Peyer's patch (tissue), 4 donors: ENCODE data around the gene COL6A3. TPM values are rescaled to one million over a fixed set of nuclear protein-coding genes. Genes with fewer than 3 reads are reported as not detected.

Experiments
- DNase-seq, 3 donors: peaks; one replicate each; pipeline ENCODE4 v3.0.0-alpha.2; 2017 to 2019
- H3K27ac ChIP-seq, 4 donors: fragments of 200-600 bp; sonication (generic); one replicate each; pipeline ENCODE4 v1.5.1; 2016 to 2019
- H3K27me3 ChIP-seq, 2 donors: fragments of 200-600 bp; sonication (generic); one replicate each; pipeline ENCODE4 v1.5.1; 2019
- H3K36me3 ChIP-seq, 3 donors: fragments of 200-600 bp; sonication (generic); one replicate each; pipeline ENCODE4 v1.5.1; 2016 to 2019
- H3K4me1 ChIP-seq, 4 donors: fragments of 200-600 bp; sonication (generic); one replicate each; pipeline ENCODE4 v1.5.1; 2016 to 2019
- H3K4me3 ChIP-seq, 4 donors: fragments of 200-600 bp; sonication (generic); 1 replicate in 3 of 4; 2 replicates in 1 of 4; pipeline ENCODE4 v1.5.1; 2016 to 2019; ENCODE audit warnings: mild to moderate bottlenecking in 1 of 4
- H3K9me3 ChIP-seq, 4 donors: fragments of 200-600 bp; sonication (generic); one replicate each; pipeline ENCODE4 v1.5.1; 2016 to 2019; ENCODE audit warnings: mild to moderate bottlenecking in 1 of 4
- POLR2A ChIP-seq, 2 donors: fragments of 450-650 bp; IDR thresholded peaks; one replicate each; pipeline ENCODE4 v1.5.1; 2017; ENCODE audit warnings: antibody characterized with exemption in 2 of 2, mild to moderate bottlenecking in 2 of 2, moderate library complexity in 2 of 2
- total RNA-seq, 4 donors: library from RNA; depleted of rRNA; stranded (reverse); fragments of >200 nt; gene quantifications; one replicate each; pipeline ENCODE4 v1.1.0, GENCODE V29; 2016
- TF ChIP-seq, protein P1 (sequence below), 6 experiments: fragments of 450-650 bp in 4 of 6; fragments of 200-600 bp in 2 of 6; sonication (generic) in 1 of 6; IDR thresholded peaks; one replicate each; pipeline ENCODE4 v1.5.1; 2017 to 2019; ENCODE audit warnings: antibody characterized with exemption in 6 of 6, mild to moderate bottlenecking in 3 of 6, moderate library complexity in 1 of 6

COL6A3 gene, protein sequence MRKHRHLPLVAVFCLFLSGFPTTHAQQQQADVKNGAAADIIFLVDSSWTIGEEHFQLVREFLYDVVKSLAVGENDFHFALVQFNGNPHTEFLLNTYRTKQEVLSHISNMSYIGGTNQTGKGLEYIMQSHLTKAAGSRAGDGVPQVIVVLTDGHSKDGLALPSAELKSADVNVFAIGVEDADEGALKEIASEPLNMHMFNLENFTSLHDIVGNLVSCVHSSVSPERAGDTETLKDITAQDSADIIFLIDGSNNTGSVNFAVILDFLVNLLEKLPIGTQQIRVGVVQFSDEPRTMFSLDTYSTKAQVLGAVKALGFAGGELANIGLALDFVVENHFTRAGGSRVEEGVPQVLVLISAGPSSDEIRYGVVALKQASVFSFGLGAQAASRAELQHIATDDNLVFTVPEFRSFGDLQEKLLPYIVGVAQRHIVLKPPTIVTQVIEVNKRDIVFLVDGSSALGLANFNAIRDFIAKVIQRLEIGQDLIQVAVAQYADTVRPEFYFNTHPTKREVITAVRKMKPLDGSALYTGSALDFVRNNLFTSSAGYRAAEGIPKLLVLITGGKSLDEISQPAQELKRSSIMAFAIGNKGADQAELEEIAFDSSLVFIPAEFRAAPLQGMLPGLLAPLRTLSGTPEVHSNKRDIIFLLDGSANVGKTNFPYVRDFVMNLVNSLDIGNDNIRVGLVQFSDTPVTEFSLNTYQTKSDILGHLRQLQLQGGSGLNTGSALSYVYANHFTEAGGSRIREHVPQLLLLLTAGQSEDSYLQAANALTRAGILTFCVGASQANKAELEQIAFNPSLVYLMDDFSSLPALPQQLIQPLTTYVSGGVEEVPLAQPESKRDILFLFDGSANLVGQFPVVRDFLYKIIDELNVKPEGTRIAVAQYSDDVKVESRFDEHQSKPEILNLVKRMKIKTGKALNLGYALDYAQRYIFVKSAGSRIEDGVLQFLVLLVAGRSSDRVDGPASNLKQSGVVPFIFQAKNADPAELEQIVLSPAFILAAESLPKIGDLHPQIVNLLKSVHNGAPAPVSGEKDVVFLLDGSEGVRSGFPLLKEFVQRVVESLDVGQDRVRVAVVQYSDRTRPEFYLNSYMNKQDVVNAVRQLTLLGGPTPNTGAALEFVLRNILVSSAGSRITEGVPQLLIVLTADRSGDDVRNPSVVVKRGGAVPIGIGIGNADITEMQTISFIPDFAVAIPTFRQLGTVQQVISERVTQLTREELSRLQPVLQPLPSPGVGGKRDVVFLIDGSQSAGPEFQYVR (N-terminal part only)
- total RNA-seq, result 100 to 1,000 TPM in 1 of 4 donors, 10 to 100 TPM in 3; 51.7 to 172 (median 71.0) TPM

DNA sequence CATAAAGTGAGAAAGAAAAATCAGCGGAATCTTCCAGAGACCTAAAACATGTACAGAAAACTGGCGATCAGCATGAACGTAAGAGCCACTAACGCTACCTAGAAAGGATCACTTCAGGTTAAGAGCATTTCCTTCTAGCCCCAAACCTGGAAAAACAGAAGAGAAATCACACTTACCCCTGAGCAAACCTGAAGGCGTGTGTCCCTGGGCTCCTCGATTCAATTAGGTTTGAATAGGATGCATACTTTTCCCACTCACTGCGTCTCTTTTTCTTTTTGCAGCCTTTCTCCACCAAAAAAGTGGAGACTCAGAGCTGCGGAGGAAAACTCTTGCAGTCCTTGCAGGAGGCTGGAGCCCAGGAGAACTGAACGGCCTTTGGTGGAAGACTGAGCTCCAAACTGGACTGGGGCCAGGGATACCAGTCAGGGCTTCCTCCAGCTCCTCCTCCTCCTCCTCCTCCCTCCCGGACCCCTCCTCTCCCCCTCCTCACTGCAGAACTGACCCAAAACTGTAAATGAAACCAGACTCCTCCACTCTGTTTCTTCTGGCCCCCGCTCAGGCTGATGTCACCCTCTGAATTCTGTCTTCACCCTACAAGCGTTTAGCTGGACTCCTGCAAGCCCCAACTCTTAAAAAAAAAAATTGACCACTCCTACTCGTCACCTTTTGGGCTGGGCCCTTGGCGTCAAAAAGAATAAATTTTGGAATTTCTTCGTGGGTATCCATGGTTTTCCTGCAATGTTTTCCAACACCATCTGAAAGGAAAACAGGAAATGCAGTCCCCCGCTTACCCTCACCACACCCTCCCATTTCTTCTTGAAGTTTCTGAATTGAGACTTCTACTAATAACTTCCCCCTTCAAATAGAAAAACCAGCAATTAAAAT is at the start of gene COL6A3:
TSS of gene COL6A3 (minus strand) at position 388 of the 885 bp plus-strand sequence. CDS start 17,347 bp downstream, outside the sequence.
- H3K4me1 ChIP-seq, result no peaks in the 10 kb centered on the region
- peak within 1 kb of the TSS; percentile 63 to 88 (median 76) for H3K27ac ChIP-seq
- H3K9me3 ChIP-seq, result peaks cover 0 to 3% (median 0%) of the 10 kb centered on the region in 4 donors
- peak in 1 of 3 donors; percentile 60 for DNase-seq
- no peaks in the 10 kb centered on the region for H3K36me3 ChIP-seq
- TF ChIP-seq, protein P1, sequence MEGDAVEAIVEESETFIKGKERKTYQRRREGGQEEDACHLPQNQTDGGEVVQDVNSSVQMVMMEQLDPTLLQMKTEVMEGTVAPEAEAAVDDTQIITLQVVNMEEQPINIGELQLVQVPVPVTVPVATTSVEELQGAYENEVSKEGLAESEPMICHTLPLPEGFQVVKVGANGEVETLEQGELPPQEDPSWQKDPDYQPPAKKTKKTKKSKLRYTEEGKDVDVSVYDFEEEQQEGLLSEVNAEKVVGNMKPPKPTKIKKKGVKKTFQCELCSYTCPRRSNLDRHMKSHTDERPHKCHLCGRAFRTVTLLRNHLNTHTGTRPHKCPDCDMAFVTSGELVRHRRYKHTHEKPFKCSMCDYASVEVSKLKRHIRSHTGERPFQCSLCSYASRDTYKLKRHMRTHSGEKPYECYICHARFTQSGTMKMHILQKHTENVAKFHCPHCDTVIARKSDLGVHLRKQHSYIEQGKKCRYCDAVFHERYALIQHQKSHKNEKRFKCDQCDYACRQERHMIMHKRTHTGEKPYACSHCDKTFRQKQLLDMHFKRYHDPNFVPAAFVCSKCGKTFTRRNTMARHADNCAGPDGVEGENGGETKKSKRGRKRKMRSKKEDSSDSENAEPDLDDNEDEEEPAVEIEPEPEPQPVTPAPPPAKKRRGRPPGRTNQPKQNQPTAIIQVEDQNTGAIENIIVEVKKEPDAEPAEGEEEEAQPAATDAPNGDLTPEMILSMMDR (IDR thresholded peaks at IDR 0.05), result no peak
- TF ChIP-seq POLR2A (IDR thresholded peaks at IDR 0.05), result no peak
- no peaks in the 10 kb centered on the region for H3K27me3 ChIP-seq
- H3K4me3 ChIP-seq, result peak within 1 kb of the TSS; percentile 29 to 52 (median 36)

DNA sequence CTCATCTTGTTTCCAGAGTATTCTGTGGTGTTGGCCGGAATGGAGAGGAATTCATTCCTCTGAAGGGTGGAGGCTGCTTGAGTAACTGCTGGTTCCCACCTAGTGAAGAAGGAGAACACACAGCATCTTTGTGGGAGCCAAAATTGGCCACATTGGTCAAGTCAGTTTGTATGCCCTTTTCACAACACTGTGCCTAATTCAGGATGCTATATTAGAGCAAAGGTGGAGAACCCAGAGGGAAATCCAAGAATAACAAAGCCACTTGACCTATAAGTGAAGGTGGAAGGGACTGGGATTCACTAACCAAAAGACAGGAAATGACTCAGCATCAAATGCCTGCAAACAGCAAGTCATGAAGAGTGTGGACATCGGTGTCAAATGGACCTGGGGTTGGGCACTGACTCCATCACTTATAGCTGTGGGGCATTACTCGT is 45.8 kb upstream of the COL6A3 start:
- TF ChIP-seq, protein P1 (IDR thresholded peaks at IDR 0.05), result no peak
- no peak for TF ChIP-seq POLR2A (IDR thresholded peaks at IDR 0.05)
- no peak overlapping the region for H3K27ac ChIP-seq

DNA sequence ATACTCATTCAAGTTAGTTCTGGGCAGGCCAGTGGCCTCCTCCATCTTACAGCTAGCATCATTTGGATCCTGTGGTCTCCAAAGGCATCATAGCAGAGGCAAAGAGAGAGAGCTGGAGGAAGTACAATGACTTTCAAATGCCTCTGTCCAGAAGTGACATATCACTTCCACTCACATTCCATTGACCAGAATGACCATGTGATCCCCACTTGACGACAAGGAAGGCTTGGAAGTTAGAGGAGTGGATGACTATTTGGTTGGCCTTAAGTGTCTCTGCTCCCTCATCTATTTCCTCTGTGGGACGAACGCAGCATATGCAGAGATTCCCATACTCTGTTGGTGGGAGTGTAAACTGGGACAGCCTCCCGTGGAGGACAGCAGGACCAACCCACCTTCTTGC is 45.3 kb upstream of the COL6A3 start:
- Histone ChIP-seq H3K4me1 (no peaks in the 10 kb centered on the region), H3K27me3 (no peaks in the 10 kb centered on the region), H3K36me3 (no peaks in the 10 kb centered on the region), H3K4me3 (no peak overlapping the region), H3K27ac (no peak overlapping the region), H3K9me3 (no peaks in the 10 kb centered on the region)
- TF ChIP-seq, protein P1 (IDR thresholded peaks at IDR 0.05), result no peak
- no peak for TF ChIP-seq POLR2A (IDR thresholded peaks at IDR 0.05)
- DNase-seq, result no peak

More for the DNA sequence above, 45.8 kb upstream of the COL6A3 start:
- Histone ChIP-seq H3K27me3 (no peaks in the 10 kb centered on the region), H3K4me1 (no peaks in the 10 kb centered on the region), H3K36me3 (no peaks in the 10 kb centered on the region), H3K9me3 (no peaks in the 10 kb centered on the region), H3K4me3 (no peak overlapping the region)
- DNase-seq, result no peak

DNA sequence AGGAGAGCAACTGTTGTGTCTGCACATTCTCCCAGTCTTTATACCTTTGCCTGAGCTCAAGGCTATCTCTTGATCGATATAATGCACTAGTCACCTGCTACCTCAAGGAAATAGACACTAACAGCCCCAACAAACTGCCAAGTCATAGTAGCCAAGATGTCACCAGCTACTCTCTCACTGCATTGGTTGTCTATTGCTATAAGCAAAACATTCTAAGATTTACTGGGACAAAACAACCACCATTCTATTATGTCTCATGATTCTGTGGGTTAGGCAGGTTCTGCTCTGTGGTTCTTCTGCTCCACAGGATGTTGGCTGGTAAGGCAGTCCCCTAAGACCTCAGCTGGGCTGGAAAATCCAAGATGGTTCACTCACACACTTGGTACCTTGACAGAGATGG is 44.6 kb upstream of the COL6A3 start:
- Histone ChIP-seq H3K4me3 (no peak overlapping the region), H3K36me3 (no peaks in the 10 kb centered on the region), H3K9me3 (no peaks in the 10 kb centered on the region), H3K27ac (no peak overlapping the region), H3K4me1 (no peaks in the 10 kb centered on the region), H3K27me3 (no peaks in the 10 kb centered on the region)
- TF ChIP-seq POLR2A (IDR thresholded peaks at IDR 0.05), result no peak
- TF ChIP-seq, protein P1 (IDR thresholded peaks at IDR 0.05), result no peak
- DNase-seq, result no peak
